GM18505 (cell line): ENCODE measurements around the gene UGT1A6.
"Not testable (repeated sequence)": the region's sequence is repeated elsewhere in the genome, so short reads cannot be mapped to it uniquely, and the experiment has no call there.

ENCODE experiments used
- ATAC-seq: cut with Tn5 transposase; IDR thresholded peaks from one replicate; pipeline ENCODE4 v1.9.1; 2021; ENCODE audit not compliant: unreplicated experiment
- POLR2A ChIP-seq: IDR thresholded peaks from 4 replicates; pipeline ENCODE4 v1.6.1; 2011; ENCODE audit warnings: borderline replicate concordance; ENCODE audit not compliant: insufficient read depth, insufficient read length; ENCODE audit errors: extremely low read depth

UGT1A6 gene

DNA sequence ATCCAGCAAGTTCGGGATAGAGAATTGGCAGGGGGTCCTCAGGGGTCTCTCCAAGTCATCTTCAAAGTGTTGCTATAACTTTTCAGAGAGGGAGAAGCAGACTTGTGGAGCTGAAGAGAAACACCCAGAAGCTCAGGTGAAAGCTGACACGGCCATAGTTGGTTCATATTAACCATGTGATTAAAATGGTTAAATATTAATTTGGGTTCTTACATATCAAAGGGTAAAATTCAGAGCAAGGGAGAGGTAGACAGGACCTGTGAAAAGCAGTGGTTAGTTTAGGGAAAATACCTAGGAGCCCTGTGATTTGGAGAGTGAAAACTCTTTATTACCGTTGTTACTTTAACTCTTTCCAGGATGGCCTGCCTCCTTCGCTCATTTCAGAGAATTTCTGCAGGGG, at the start of gene UGT1A6:
UGT1A6 (plus strand) TSS at position 243 of the 400 bp plus-strand sequence; CDS start at position 358, 115 bp downstream.
- TF ChIP-seq POLR2A = no peak
- ATAC-seq = no peak

GRCh38 chr2:233643128-233643527, 49.6 kb upstream of the UGT1A6 start:
- ATAC-seq = no peak
- TF ChIP-seq POLR2A = no peak

GRCh38 chr2:233646033-233646432, 46.7 kb upstream of the UGT1A6 start:
- not testable (repeated sequence) for ATAC-seq

DNA sequence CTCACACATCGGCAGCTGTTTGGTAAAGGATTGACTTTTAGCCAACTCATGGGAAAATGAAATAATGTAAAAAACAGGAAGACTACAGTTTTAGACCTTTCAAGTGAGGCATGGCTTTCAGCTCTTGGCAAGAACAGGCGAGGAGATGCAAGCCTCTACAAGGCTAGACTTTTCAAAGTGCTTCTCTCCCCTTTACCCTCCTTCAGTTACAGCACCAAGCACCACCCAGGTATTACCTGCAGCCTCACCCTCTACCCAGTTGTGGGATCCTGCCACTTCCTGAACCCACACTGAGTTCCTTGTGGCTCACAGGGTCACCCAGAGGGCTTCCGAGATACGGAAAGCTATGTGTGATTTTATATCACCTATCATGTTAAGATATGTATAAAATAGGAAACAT, 41.7 kb upstream of the UGT1A6 start:
- no peak for ATAC-seq
- no peak for TF ChIP-seq POLR2A

GRCh38 chr2:233651430-233651829, 41.3 kb upstream of the UGT1A6 start:
- no peak for TF ChIP-seq POLR2A
- ATAC-seq = no peak

- TF ChIP-seq POLR2A = no peak
- ATAC-seq = no peak
Measured at GRCh38 chr2:233654501-233654900, 38.2 kb upstream of the UGT1A6 start.

GRCh38 chr2:233655043-233655442, 37.6 kb upstream of the UGT1A6 start:
- TF ChIP-seq POLR2A = no peak
- no peak for ATAC-seq

DNA sequence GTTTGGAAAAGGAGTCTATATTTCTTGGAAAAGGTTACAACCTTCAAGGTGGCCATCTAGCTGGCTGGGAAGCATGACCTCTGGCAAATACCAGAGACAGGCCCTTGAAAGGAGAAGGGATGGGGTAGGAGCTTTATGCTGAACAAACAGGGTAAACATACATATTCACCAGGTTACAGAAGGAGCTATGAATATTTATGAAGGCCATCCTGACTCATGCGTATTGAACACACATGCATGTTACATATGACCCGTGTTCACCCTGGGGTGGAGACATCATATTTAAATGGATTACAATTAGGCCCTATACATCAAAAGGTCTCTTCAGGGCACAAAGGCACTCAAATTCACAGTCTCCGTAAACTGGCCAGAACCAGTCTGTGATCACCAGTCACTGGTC, 36.7 kb upstream of the UGT1A6 start:
- not testable (repeated sequence) for ATAC-seq

- ATAC-seq = no peak
- TF ChIP-seq POLR2A = no peak
Measured at GRCh38 chr2:233656443-233656842, 36.2 kb upstream of the UGT1A6 start.

GRCh38 chr2:233658610-233659009, 34.1 kb upstream of the UGT1A6 start:
- ATAC-seq = no peak
- no peak for TF ChIP-seq POLR2A

- no peak for ATAC-seq
- TF ChIP-seq POLR2A = no peak
Measured at GRCh38 chr2:233663911-233664310, 28.8 kb upstream of the UGT1A6 start.

GRCh38 chr2:233668605-233669260, 24.0 kb upstream of the UGT1A6 start:
- ATAC-seq = no peak
- no peak for TF ChIP-seq POLR2A

GRCh38 chr2:233671290-233672161, 21.2 kb upstream of the UGT1A6 start, which contains the start of gene UGT1A9:
Gene UGT1A9 (plus strand): TSS chr2:233671898. CDS start chr2:233671935, 37 bp downstream.
- ATAC-seq = no peak
- no peak for TF ChIP-seq POLR2A

- TF ChIP-seq POLR2A = no peak
- ATAC-seq = no peak
Measured at GRCh38 chr2:233672886-233673285, 19.8 kb upstream of the UGT1A6 start.
